HG03521 (cell line): ENCODE measurements around the gene PXN.
"Not testable (repeated sequence)": the region's sequence is repeated elsewhere in the genome, so short reads cannot be mapped to it uniquely, and the experiment has no call there.

Source experiments
- ATAC-seq: cut with Tn5 transposase; IDR thresholded peaks from one replicate; pipeline ENCODE4 v1.9.1; 2021; ENCODE audit warnings: mild to moderate bottlenecking, moderate library complexity; ENCODE audit not compliant: unreplicated experiment

Gene PXN

DNA sequence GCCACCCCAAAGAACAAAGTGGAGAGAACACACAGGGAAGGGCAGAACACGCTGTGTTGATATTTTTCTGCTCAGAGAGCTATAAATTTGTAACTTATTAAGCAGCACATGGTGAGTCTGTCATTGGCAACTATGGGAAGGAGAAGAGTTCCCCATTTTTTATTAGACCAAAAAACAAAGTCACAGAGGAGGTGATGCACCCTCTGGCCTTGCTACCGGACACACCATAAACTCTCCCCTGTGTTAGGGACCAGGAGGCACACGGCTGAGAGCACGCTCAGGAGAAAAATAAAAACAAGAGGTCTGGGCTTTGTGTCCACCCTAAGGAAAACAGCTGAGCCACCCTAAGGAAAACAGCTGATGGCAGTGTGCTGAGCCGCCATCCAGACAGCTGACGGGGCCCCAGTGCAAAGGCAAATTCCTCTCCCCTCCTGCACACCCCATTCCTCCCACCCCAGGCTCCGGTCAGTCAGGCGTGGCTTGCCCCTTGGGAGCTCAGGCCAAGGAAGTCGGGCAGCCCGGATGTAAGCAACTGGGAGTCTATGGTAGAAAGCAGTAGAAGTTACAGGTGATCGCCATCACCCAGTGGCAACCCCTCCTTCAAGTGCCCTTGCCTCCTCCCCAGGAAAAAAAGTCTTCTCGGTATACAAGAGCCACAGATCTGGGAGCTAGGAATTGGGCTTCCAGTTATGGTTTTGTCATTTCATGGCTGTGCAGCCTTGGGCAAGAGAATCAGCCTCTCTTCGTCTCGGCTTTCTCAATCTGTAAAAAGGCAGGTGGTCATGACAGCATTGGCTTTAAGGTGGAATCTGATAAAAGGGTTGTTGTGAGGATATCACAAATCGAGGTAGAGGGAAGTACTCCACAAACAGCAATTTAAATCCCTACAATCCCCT lies 2.4 kb downstream of the PXN start:
- no peak for ATAC-seq

DNA sequence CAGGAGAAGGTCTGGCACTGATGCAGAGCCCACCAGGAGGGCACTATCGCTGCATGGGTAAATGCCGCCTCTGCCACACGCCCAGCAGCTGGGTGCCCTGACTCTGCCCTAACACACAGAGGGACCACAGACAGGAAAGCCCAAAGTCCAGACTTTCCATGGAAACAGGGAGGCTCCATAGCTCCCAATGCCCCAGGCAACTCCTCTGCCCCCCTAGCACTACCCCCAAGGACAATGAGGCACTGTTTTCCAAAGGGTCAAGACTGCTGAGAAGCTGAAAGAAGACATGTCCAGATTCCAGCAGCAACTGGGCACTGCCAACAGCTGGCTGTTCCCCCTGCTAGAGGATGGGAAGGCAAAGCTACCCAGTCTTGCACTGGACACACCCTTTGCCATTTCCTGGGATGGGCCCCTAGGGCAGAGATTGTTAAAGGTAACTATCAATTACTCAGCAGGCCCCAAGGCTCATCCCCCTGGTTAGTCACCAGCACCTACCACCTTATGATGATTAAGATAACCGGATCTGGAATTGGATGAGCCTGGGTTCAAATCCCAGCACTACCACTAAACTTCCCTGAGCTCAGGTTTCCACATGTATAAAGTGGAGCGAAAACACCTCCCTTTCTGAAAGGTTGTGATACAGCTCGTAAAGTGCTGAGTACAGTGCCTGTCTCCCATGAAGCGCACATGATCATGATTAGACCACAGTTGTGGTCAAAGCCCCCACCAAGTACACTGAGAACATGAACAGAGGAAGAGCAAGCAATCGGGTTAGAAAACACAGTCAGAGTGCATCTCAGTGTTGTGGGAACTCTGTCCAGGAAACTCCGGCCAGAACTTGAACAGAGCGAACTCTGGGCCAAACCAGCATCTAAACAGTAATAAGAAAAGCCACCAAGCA lies 3.3 kb downstream of the PXN start:
- no peak for ATAC-seq

DNA sequence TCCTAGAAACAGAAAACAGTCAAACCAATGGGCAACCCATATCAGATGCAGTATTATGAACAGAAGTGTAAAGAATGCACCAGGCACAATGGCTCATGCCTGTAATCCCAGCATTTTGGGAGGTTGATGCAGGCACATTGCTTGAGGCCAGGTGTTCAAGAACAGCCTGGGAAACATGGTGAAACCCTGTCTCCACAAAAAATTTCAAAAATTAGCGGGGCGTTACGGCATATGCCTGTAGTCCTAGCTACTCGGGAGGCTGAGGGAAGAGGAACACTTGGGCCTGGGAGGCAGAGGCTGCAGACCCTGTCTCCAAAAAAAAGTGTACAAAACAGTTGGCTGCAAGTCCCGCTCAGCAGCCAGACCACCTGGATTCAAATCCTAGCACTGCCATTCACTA lies 4.9 kb downstream of the PXN start:
- ATAC-seq = no peak

DNA sequence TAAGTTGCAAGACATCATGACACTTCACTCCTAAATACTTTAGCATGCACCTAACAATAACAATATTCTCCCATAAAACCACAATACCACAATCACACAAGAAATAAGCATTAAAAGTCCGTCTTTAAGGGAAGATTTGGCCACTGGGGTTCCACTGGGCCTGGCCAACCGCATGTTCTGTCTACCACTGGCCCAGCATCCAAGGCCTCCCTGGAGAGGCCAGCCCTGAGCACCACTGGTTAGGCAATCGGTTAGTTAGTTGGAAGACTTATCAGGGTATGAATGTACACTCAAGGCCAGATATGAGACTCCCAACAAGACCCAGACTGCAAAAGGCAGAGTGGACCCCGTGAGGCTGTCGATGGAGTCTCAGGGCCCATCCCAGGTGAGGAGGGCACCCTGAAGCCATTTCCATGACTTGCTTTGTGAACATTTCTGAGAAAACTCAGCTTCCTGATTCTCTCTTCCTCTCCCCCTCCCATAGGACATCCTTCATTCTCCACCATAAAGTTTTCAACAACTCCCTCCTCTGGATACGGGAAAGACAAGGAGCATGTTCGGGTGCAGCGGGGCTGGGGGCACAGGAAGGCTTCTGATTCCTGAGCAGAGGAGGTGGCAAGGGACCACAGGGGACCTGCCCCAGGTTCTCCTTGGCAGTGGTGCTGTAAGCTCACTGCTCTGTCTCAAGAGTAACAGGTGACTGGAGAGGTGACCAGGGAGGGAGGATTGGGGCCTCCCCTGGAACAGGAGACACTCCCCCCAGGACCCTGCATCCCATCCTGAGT lies 5.9 kb downstream of the PXN start:
- no peak for ATAC-seq

DNA sequence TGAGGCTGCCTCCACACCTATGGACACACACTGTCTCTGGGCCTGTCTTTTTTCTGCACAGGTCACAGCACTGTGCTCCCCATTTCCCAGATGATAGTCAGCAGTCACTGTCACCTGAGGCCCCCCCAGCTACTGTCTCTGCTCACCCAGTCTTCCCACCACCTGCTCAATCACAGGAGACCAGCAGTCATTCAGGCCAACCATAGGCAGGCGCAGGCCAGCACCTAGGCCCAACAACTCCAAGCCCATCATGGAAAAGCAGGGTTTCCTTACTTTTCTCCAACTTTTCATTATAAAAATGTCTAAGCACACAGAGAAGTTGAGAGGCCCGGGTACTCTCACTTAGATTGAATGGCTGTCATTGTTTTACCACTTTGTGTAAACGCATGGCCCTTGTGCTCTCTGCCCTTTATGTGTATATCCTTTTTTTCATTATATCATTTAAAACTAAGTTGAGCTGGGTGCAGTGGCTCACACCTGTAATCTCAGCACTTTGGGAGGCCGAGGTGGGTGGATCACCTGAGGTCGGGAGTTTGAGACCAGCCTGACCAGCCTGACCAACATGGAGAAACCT lies 7.1 kb downstream of the PXN start:
- ATAC-seq = no peak

DNA sequence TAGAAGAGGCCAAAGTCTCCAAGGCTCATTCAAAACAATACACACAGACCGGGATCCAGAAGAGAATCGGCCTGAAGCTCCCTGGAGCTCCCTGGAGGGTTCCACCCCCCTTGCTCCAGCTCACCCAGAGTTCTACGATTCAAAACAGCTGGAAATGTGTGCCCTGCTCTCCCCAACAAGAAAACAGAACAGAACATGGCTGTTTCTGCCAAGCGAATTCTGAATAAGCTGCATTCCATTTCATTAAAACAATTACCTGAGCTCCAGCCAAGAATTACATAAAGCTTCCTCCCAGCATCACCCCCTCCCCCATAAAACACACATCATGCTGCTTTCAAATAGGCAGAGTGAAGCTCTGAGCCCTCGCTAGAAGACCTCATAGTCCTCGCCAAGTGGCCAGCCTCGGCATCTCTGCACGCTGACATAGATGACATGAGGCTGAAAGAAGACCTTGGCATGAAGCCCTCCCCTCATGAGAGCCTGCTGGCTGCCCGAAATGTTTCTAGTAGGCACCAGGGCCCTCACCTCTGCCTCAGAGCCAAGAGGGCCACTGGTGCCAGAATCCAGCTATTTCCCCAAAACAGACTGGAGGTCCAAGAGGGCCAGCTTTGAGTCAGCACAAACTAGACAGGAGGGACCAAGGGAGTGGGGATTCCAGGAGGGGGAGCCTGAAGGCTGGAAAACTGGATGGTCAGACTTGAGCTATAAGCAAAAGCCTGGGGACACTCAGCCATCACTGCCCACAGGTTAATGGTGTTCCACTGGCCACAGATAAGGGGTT lies 8.3 kb downstream of the PXN start:
- no peak for ATAC-seq

DNA sequence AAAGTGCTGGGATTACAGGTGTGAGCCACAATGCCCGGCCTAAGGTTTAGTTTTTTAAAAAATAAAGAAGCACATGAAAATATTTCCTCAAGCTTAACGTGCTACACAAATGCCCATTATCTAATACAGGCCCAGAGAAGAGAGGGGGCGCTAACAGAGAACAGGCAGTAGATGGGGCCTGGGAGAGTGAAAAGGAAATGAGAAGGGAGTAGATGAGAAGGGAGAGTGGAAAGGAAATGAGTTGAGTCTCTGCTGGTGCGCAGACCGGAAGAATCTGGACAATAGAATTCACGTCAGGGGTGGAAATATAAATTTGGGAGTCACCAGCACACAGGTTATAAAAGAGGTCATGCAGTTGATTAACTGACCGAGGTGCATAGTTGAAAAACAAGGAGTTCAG lies 10.7 kb downstream of the PXN start:
- ATAC-seq = no peak

DNA sequence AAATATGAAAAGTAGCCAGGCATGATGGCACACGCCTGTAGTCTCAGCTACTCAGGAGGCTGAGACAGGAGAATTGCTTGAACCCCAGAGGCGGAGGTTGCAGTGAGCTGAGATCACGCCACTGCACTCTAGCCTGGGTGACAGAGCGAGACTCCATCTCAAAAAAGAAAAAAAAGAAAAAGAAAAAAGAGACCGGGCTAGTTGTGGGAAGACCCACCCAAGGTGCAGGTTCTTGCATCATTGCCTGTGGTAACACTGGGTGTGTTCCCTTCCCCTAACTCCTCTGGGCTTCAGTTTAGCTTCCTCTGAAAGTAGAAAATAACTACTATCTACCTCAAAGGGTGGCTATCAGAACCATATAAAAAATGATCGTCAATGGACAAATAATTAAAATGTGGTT lies 12.2 kb downstream of the PXN start:
- ATAC-seq = not testable (repeated sequence)

DNA sequence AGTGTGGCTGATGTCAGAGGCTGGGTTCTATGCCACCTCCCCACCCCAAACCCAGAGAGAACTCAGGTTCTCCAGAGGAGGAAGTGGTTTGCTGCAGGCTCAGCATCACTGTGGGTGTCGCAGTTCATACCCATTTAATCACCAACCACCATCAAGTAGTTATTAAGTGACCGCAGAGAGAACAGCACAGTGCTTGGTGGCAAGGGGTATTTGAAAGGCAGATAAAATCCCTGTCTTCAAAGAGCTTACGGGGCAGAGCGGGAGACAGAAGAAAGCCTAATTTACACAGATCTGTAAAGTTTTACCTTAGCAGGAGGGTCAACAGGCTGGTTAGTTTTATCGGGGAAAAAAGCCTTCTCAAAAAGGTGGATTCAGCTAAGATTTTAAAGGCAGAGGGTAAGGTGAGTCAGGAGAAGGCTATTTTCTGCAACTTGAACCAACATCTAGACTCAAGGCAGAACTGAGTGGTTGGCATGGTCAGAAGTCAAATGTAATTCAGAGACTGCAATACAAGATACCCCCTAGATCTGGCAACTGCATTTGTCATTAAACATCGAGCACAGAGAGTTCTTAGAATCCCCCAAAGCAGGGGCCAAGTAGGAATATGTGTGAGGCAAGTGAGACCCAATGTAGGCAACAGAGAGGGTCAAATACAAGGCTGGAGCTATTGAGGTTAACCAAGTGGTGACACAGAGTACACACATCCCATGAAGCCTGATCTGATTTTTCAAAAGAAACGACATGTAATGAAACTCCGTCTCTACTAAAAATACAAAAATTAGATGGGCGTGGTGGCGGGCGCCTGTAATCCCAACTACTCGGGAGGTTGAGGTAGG lies 13.2 kb downstream of the PXN start:
- no peak for ATAC-seq

DNA sequence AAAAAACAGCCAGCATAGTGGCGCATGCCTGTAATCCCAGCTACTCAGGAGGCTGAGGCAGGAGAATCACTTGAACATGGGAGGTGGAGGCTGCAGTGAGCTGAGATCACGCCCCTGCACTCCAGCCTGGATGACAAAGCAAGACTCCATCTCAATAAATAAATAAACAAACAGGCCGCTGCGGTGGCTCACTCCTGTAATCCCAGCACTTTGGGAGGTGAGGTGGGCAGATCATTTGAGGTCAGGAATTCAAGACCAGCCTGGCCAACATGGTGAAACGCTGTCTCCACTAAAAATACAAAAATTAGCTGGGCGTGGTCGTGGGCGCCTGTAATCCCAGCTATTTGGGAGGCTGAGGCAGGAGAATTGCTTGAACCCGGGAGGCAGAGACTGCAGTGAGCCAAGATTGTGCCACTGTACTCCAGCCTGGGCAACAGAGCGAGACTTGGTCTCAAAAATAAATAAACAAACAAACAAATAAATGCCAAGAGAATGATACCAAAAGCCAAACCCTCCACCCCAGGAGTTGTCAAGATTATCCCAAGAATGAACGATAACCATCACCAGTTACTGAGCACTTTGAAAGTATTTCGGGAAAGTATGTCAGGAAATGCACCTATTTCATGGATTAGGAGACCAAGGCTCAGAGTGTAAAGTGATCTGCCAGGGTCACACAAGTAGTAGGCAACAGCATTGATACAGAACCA lies 14.0 kb downstream of the PXN start:
- ATAC-seq = not testable (repeated sequence)

DNA sequence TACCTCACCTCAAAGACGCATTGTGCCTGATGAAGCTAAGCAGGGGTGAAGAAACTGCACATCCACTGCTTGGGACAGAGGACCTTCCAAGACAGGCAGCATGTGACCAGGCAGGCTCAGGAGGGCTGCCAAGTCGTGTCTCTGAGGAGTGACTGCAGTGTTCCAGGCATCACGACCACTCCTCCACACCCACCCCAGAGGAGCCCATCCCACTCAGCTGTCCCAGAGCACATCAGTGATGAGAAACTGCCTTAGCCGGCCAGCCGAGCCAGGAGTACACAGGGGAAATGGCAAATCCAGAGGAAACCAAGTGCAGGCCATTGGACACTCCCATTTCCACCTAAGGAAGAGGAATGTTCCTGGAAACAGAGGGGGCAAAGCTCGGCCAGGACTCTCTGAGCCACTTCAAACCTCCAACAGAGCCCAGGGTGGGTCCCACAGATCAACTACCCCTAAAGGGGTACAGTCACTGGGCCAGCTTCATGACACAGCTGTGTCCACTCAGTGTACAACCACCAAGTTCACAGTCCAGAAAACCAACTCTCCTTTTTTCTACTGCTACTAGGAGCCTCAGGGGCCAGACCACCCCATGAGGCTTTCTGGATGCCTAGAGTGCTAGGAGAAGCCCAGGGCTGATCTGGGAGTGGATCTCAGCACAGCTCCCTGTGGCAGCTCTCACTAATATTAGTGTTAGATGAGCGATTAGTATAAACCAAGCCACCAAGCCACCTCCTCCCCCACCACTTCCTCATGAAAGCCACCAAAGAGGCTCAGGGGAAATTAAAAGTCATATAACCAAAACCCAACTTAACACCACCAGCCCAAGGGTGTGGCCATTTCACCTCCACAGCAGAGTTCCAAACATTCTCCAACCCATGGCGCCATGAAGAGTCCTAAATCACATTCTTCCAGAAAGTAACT lies 15.4 kb downstream of the PXN start:
- ATAC-seq = no peak

DNA sequence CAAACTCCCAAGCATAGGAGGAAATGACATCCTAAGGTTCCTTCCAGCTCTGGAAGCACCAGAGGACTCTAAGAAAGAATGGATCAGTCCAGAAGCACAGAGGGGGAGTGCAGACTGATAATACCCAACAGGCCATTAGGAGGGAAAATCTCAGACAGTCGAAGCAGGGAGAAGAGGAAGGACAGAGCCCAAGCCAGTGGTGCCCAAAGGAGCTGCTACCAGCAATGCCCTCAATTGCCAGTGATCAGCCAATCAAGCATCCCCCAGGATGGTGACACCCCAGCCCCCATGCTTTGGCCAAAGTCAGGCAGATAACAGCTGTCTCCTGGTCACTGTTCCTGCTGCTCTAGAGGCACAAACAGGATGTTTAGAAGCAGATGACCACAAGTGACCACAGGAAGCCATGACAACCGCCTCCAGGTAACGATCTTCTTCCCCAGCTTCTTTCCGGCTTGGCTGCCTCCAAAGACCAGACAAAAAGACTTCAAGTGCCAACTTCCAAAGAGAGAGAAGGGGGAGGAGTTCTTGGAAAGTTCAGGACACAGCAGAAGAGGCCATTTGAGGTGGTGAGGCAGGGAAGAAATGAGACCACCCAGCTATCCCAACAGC lies 16.2 kb downstream of the PXN start:
- no peak for ATAC-seq

DNA sequence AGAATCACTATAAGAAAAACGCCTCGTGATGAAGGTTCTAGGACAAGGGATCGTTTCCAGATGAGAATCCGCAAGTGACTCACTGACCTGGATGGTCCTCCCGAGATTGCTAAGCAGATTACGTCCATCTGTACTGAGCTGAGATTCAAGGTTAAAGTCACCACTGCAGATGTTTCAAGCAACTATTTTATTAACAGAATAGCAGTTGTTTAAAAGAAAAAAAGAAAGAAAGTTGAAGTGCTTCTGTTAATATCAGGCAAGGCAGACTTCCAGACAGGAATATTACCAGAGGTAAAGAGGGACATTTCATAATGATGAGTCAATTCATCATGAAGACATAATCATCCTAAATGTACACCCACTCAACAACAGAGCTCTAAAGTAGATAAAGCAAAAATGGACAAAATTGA lies 17.9 kb downstream of the PXN start:
- no peak for ATAC-seq

DNA sequence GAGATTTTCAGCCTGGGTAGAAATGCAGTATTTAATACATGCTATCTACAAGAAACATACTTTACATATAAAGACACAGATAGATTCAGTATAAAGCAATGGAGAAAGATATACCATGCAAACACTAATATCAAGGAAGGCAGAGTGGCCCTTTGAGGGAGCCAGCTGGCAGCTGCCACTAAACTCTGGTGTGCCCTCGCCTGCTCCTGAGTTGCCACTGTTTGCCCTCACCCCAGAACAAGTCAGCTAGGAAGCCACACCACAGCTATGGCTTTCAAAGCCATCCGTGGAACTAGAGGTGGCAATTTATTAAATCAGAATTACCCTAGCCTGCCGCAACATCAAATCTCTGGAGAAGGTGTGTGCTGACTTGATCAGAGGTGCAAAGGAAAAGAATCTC lies 18.3 kb downstream of the PXN start:
- ATAC-seq = no peak

DNA sequence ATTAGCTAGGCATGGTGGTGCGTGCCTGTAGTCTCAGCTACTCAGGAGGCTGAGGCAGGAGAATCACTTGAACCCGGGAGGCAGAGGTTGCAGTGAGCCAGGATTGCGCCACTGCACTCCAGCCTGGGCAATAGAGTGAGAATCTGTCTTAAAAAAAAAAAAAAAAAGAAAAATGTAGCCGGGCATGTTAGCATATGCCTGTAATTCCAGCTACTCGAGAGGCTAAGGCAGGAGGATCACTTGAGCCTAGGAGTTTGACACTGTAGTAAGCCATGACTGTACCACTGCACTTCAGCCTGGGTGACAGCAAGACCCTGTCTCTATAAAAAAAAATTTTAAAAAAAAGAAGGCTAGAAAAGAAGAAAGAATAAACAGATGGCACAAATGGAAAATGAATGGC lies 18.8 kb downstream of the PXN start:
- ATAC-seq = not testable (repeated sequence)

DNA sequence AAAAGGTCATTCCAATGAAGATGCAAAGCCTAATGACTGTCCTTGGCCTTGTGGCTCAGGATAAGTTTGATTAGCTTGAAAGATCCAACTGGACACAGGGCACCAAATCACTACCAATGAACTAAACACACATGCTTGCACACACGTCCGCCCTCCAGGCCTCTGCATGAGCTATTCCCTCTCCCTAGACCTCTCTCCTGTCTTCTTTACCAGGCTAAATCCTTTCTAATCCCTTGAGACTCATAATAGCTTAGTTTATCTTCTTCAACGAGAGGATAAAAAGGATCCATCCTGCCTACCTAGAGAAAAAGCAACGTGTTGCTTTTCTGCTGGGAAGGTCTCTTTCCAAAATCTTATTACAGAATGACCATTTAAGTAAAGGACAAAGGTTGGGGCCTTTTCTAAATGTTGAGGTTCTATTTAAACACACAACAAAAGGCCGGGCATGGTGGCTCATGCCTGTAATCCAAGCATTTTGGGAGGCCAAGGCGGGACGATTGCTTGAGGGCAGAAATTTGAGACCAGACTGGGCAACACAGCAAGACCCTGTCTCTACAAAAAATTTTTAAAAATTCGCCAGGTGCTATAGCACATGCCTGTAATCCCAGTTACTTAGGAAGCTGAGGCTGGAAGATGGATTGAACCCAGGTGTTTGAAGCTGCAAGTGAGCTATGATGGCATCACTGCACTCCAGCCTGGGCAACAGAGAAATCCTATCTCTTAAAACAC lies 22.4 kb downstream of the PXN start:
- no peak for ATAC-seq
